ENCODE results near the gene RIMBP2.
"Not testable (repeated sequence)": the region's sequence is repeated elsewhere in the genome, so short reads cannot be mapped to it uniquely, and the experiment has no call there.

The RIMBP2 gene

DNA sequence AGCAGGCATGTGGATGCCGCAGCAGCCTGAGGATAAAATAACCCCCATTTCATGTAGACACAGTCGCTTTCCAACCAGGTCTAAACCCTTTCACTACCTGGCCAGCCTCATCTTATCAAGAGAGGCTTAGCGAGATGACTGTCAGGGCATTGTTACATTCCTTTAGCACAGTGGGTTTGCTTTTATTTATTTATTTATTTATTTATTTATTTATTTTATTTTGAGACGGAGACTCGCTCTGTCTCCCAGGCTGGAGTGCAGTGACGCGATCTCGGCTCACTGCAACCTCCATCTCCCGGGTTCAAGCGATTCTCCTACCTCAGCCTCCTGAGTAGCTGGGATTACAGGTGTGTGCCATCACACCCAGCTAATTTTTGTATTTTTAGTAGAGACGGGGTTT is 35.9 kb upstream of the RIMBP2 start:
- not testable (repeated sequence) for H3K9ac ChIP-seq (ENCODE audit: low read depth in 1 of 2, low read length in 2 of 2); H3K9me3 ChIP-seq (ENCODE audit: control insufficient read depth in 2 of 2, low read length in 2 of 2); H3K4me1 ChIP-seq (ENCODE audit: control insufficient read depth in 2 of 2, insufficient read depth in 2 of 2, low read length in 2 of 2); H3K36me3 ChIP-seq (ENCODE audit: control insufficient read depth in 2 of 2, insufficient read depth in 2 of 2, low read length in 2 of 2); H3K27ac ChIP-seq (ENCODE audit: low read depth in 2 of 2, low read length in 2 of 2); H3K27me3 ChIP-seq (ENCODE audit: control insufficient read depth in 2 of 2, insufficient read depth in 2 of 2, low read length in 2 of 2); H3K4me3 ChIP-seq (ENCODE audit: low read length in 2 of 2)

DNA sequence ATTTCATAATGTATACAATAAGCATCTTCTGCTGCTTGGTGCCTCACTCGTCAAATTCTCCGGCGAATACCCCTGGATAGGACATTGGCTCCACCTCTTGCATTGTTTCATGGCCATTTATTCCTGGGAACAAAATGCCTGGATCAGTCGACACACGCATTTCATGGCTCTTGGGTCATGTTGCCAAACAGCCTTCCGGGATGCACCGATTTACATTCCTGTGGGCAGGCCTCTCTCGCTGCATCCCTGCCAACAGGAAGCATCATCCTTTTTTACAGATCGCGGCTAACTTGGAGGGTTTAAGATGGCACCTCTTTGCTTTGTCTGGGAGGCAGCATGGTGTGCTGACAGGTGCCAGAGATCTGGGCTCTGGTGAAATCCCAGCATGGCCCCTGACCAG is 32.7 kb upstream of the RIMBP2 start:
- no peak overlapping the region for H3K4me3 ChIP-seq (ENCODE audit: low read length in 2 of 2)
- no peak overlapping the region for H3K27ac ChIP-seq (ENCODE audit: low read depth in 2 of 2, low read length in 2 of 2)
- H3K36me3 ChIP-seq (ENCODE audit: control insufficient read depth in 2 of 2, insufficient read depth in 2 of 2, low read length in 2 of 2) = no peaks in the 10 kb centered on the region
- no peaks in the 10 kb centered on the region for H3K4me1 ChIP-seq (ENCODE audit: control insufficient read depth in 2 of 2, insufficient read depth in 2 of 2, low read length in 2 of 2)
- H3K27me3 ChIP-seq (ENCODE audit: control insufficient read depth in 2 of 2, insufficient read depth in 2 of 2, low read length in 2 of 2) = peaks cover 0 to 2% of the 10 kb centered on the region in 2 donors
- no peak overlapping the region for H3K9ac ChIP-seq (ENCODE audit: low read depth in 1 of 2, low read length in 2 of 2)
- no peaks in the 10 kb centered on the region for H3K9me3 ChIP-seq (ENCODE audit: control insufficient read depth in 2 of 2, low read length in 2 of 2)

DNA sequence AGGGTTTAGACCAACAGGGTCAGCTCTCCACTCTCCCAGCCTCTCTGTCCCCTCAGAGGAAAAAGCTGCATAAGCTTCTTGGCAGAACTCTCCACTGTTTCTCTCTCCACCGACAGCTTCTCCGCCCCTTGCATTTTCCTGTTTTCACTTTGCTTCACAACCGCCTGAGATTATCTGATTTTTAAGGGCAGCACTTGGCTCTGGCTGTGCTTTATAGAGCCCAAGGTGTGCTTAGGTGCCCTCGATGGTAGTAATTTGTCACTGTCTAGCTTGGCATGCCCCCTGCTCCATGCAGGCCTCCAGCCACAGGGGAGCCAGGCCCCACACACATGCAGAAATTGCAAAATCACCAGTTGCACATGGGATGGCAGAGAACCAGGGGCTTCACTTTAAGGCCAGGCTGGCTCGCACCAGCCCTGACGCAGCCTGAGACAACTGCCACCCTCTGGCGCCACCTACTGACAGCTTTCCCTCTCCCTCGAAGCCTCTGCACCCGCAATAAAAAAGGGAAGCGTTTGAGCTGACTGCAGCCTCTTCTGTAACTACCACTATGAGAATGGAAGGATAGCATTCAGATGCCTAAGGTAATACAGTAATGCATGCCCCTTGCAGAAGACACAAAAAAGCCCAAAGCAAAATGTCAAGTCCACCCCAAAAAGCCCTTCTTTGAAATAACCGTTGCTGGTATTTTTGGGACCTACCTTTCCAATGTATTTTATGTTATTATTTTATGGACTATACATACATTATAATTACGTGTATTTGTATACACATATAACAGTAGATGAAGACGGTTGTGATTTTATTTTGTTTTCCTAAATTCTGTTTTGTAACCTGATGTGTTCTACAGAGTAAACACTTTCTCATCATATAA is 32.0 kb upstream of the RIMBP2 start:
- no peaks in the 10 kb centered on the region for H3K36me3 ChIP-seq (ENCODE audit: control insufficient read depth in 2 of 2, insufficient read depth in 2 of 2, low read length in 2 of 2)
- H3K9me3 ChIP-seq (ENCODE audit: control insufficient read depth in 2 of 2, low read length in 2 of 2) = no peaks in the 10 kb centered on the region
- no peak overlapping the region for H3K9ac ChIP-seq (ENCODE audit: low read depth in 1 of 2, low read length in 2 of 2)

DNA sequence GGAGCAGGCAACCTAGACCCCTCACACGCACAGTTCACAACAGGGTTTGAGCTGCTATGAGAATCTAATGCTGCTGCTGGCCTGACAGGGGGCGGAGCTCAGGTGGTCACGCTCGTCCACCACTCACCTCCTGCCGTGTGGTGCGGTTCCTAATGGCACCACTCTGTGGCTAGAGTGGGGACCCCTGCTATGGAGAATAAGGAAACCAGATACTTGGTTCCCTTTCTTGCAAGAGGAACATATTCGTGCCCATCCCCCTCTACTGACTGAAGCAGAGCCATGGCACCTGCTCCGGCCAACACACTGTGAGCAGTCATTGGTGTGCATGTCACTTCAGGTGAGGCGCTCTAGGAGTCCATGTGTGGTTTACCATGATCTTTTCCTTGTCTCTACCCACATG is 30.4 kb upstream of the RIMBP2 start:
- no peak overlapping the region for H3K9ac ChIP-seq (ENCODE audit: low read depth in 1 of 2, low read length in 2 of 2)
- no peak overlapping the region for H3K4me3 ChIP-seq (ENCODE audit: low read length in 2 of 2)
- H3K27ac ChIP-seq (ENCODE audit: low read depth in 2 of 2, low read length in 2 of 2) = no peak overlapping the region
- no peaks in the 10 kb centered on the region for H3K4me1 ChIP-seq (ENCODE audit: control insufficient read depth in 2 of 2, insufficient read depth in 2 of 2, low read length in 2 of 2)
- no peaks in the 10 kb centered on the region for H3K36me3 ChIP-seq (ENCODE audit: control insufficient read depth in 2 of 2, insufficient read depth in 2 of 2, low read length in 2 of 2)
- no peaks in the 10 kb centered on the region for H3K9me3 ChIP-seq (ENCODE audit: control insufficient read depth in 2 of 2, low read length in 2 of 2)
- H3K27me3 ChIP-seq (ENCODE audit: control insufficient read depth in 2 of 2, insufficient read depth in 2 of 2, low read length in 2 of 2) = peaks cover 0 to 2% of the 10 kb centered on the region in 2 donors

More for the DNA sequence above, 32.0 kb upstream of the RIMBP2 start:
- H3K27me3 ChIP-seq (ENCODE audit: control insufficient read depth in 2 of 2, insufficient read depth in 2 of 2, low read length in 2 of 2) = peaks cover 0 to 2% of the 10 kb centered on the region in 2 donors
- no peak overlapping the region for H3K27ac ChIP-seq (ENCODE audit: low read depth in 2 of 2, low read length in 2 of 2)
- H3K4me3 ChIP-seq (ENCODE audit: low read length in 2 of 2) = no peak overlapping the region
- H3K4me1 ChIP-seq (ENCODE audit: control insufficient read depth in 2 of 2, insufficient read depth in 2 of 2, low read length in 2 of 2) = no peaks in the 10 kb centered on the region

DNA sequence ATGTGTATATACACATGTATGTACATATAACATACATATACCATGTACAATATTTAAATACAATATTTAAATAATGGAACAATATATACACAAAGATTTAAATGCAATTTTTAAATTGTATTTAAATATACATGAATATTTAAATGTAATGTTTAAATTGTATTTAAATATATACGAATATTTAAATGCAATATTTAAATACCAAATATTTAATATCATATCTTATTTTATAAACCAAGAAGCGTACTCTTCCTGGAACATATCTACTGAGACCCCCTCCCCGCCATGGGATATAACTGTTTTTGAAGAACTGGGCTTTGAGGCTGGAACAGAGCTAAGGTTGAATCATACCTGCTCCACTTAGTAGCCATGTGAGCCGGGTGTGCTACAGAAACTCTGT is 29.8 kb upstream of the RIMBP2 start:
- Histone ChIP-seq H3K9me3 (ENCODE audit: control insufficient read depth in 2 of 2, low read length in 2 of 2) (no peaks in the 10 kb centered on the region), H3K27ac (ENCODE audit: low read depth in 2 of 2, low read length in 2 of 2) (no peak overlapping the region), H3K36me3 (ENCODE audit: control insufficient read depth in 2 of 2, insufficient read depth in 2 of 2, low read length in 2 of 2) (no peaks in the 10 kb centered on the region), H3K9ac (ENCODE audit: low read depth in 1 of 2, low read length in 2 of 2) (no peak overlapping the region), H3K4me1 (ENCODE audit: control insufficient read depth in 2 of 2, insufficient read depth in 2 of 2, low read length in 2 of 2) (no peaks in the 10 kb centered on the region), H3K27me3 (ENCODE audit: control insufficient read depth in 2 of 2, insufficient read depth in 2 of 2, low read length in 2 of 2) (peaks cover 0 to 2% of the 10 kb centered on the region in 2 donors), H3K4me3 (ENCODE audit: low read length in 2 of 2) (no peak overlapping the region)

DNA sequence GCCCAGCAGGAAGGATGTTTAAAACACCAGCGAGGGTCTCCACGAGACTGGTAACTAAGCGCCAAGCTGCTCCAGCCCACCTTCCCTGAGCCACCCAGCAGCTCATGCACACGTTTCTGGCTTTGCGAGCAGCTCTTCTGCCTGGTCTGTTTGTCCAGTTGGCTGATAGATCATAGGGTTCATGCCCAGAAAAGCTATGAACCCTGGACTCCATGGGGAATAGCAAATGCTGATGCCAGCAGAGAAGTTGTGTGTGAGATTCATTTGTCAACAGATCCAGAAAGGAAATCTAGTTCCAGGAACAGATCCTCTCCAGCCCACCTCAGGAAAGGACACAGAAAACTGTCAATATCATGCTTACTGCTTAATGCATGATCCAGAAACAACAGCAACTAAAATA is 28.2 kb upstream of the RIMBP2 start:
- Histone ChIP-seq H3K27me3 (ENCODE audit: control insufficient read depth in 2 of 2, insufficient read depth in 2 of 2, low read length in 2 of 2) (peaks cover 0 to 2% of the 10 kb centered on the region in 2 donors), H3K36me3 (ENCODE audit: control insufficient read depth in 2 of 2, insufficient read depth in 2 of 2, low read length in 2 of 2) (no peaks in the 10 kb centered on the region), H3K9ac (ENCODE audit: low read depth in 1 of 2, low read length in 2 of 2) (no peak overlapping the region), H3K9me3 (ENCODE audit: control insufficient read depth in 2 of 2, low read length in 2 of 2) (no peaks in the 10 kb centered on the region), H3K27ac (ENCODE audit: low read depth in 2 of 2, low read length in 2 of 2) (no peak overlapping the region), H3K4me3 (ENCODE audit: low read length in 2 of 2) (no peak overlapping the region), H3K4me1 (ENCODE audit: control insufficient read depth in 2 of 2, insufficient read depth in 2 of 2, low read length in 2 of 2) (no peaks in the 10 kb centered on the region)

DNA sequence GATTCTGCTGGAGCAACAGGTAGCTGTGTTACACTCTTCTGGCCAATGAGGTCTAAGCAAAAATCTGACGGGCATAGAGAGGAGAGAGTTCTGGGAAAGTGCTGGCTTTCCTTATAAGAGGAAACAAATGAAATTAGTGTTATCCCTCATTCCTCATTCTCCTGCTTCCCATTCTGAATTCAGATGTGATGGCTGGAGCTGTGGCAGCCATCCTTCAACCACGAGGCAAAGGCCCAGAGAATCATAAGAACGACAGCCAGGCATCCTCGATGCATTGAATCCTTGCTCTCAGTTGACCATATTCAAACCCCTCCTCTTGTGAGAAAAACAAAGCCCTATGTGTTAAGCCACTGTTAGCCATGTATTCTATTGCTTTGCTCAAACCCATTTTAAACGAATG is 27.5 kb upstream of the RIMBP2 start:
- Histone ChIP-seq H3K27me3 (ENCODE audit: control insufficient read depth in 2 of 2, insufficient read depth in 2 of 2, low read length in 2 of 2) (peaks cover 0 to 2% of the 10 kb centered on the region in 2 donors), H3K9me3 (ENCODE audit: control insufficient read depth in 2 of 2, low read length in 2 of 2) (no peaks in the 10 kb centered on the region), H3K36me3 (ENCODE audit: control insufficient read depth in 2 of 2, insufficient read depth in 2 of 2, low read length in 2 of 2) (no peaks in the 10 kb centered on the region), H3K27ac (ENCODE audit: low read depth in 2 of 2, low read length in 2 of 2) (no peak overlapping the region), H3K4me1 (ENCODE audit: control insufficient read depth in 2 of 2, insufficient read depth in 2 of 2, low read length in 2 of 2) (no peaks in the 10 kb centered on the region), H3K9ac (ENCODE audit: low read depth in 1 of 2, low read length in 2 of 2) (no peak overlapping the region), H3K4me3 (ENCODE audit: low read length in 2 of 2) (no peak overlapping the region)

DNA sequence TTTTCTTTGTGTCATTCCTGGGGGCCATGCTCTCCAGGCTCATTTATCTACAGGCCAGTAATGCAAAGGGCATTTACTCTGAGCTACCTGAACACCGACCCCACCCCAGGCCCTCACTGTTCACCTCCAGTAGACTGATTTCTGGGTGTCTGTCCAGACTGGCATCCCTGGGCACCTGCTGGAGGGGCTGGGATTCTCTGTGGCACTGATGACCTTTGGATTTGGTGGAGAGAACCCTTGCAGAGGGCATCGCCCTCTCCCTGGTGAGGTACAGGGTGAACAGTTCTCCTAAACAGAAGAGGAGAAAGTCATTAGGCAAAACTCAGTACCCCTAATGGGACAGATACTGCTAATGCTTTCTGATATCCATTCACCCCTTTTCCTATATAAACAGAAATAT is 27.1 kb upstream of the RIMBP2 start:
- Histone ChIP-seq H3K27me3 (ENCODE audit: control insufficient read depth in 2 of 2, insufficient read depth in 2 of 2, low read length in 2 of 2) (peaks cover 0 to 2% of the 10 kb centered on the region in 2 donors), H3K27ac (ENCODE audit: low read depth in 2 of 2, low read length in 2 of 2) (no peak overlapping the region), H3K9ac (ENCODE audit: low read depth in 1 of 2, low read length in 2 of 2) (no peak overlapping the region), H3K9me3 (ENCODE audit: control insufficient read depth in 2 of 2, low read length in 2 of 2) (no peaks in the 10 kb centered on the region), H3K4me1 (ENCODE audit: control insufficient read depth in 2 of 2, insufficient read depth in 2 of 2, low read length in 2 of 2) (no peaks in the 10 kb centered on the region), H3K4me3 (ENCODE audit: low read length in 2 of 2) (no peak overlapping the region), H3K36me3 (ENCODE audit: control insufficient read depth in 2 of 2, insufficient read depth in 2 of 2, low read length in 2 of 2) (no peaks in the 10 kb centered on the region)

DNA sequence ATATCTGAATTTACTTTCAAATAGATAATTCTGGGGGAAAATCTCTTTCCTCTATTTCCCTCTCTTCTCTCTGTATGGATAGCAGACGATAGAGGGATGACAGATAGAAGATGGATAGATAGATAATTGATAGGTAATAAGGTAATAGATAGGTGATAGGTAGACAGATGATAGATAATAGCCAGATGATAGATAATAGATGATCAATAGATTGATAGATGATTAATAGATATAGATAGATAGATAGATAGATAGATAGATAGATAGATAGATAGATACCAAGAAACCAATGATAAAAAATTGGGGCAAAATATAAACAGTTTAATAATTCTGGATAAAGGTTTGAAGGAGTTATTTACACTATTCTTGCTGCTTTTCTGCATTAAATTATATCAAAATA is 26.6 kb upstream of the RIMBP2 start:
- Histone ChIP-seq H3K27me3 (ENCODE audit: control insufficient read depth in 2 of 2, insufficient read depth in 2 of 2, low read length in 2 of 2) (peaks cover 0 to 2% of the 10 kb centered on the region in 2 donors), H3K4me3 (ENCODE audit: low read length in 2 of 2) (no peak overlapping the region), H3K9me3 (ENCODE audit: control insufficient read depth in 2 of 2, low read length in 2 of 2) (no peaks in the 10 kb centered on the region), H3K36me3 (ENCODE audit: control insufficient read depth in 2 of 2, insufficient read depth in 2 of 2, low read length in 2 of 2) (no peaks in the 10 kb centered on the region), H3K27ac (ENCODE audit: low read depth in 2 of 2, low read length in 2 of 2) (no peak overlapping the region), H3K9ac (ENCODE audit: low read depth in 1 of 2, low read length in 2 of 2) (no peak overlapping the region), H3K4me1 (ENCODE audit: control insufficient read depth in 2 of 2, insufficient read depth in 2 of 2, low read length in 2 of 2) (no peaks in the 10 kb centered on the region)

DNA sequence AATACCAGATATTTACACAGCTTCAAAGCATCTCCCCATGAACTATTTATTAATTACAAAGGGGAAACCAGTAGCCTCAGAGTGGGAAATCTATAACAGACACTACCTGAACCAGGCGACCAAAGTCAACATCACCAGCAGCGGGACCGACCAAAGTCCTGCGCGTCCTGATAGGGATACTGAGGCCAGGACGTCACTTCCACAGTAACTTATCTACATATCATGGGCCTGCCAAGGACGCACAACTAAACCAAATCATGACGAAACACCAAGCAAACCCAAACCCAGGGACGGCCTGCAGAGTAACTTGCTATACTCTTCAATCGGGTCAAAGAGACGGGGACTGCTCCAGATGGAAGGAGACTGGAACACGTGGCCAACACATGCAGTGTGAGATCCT is 26.0 kb upstream of the RIMBP2 start:
- H3K4me1 ChIP-seq (ENCODE audit: control insufficient read depth in 2 of 2, insufficient read depth in 2 of 2, low read length in 2 of 2) = no peaks in the 10 kb centered on the region
- peaks cover 0 to 2% of the 10 kb centered on the region in 2 donors for H3K27me3 ChIP-seq (ENCODE audit: control insufficient read depth in 2 of 2, insufficient read depth in 2 of 2, low read length in 2 of 2)
- H3K4me3 ChIP-seq (ENCODE audit: low read length in 2 of 2) = no peak overlapping the region
- no peaks in the 10 kb centered on the region for H3K36me3 ChIP-seq (ENCODE audit: control insufficient read depth in 2 of 2, insufficient read depth in 2 of 2, low read length in 2 of 2)
- H3K27ac ChIP-seq (ENCODE audit: low read depth in 2 of 2, low read length in 2 of 2) = no peak overlapping the region
- no peak overlapping the region for H3K9ac ChIP-seq (ENCODE audit: low read depth in 1 of 2, low read length in 2 of 2)
- no peaks in the 10 kb centered on the region for H3K9me3 ChIP-seq (ENCODE audit: control insufficient read depth in 2 of 2, low read length in 2 of 2)
